Stimulated activated CD4-positive, alpha-beta T cell treated with anti-CD3 and anti-CD28 coated beads, Interleukin-4, amount 100 ng/mL, for 1 hour (primary cell): ENCODE data around the gene OR11H6.
"Not testable (repeated sequence)": the region's sequence is repeated elsewhere in the genome, so short reads cannot be mapped to it uniquely, and the experiment has no call there.

Source experiments
- DNase-seq: peaks from one replicate; pipeline ENCODE4 v3.0.0-alpha.2; 2020

OR11H6 gene, protein sequence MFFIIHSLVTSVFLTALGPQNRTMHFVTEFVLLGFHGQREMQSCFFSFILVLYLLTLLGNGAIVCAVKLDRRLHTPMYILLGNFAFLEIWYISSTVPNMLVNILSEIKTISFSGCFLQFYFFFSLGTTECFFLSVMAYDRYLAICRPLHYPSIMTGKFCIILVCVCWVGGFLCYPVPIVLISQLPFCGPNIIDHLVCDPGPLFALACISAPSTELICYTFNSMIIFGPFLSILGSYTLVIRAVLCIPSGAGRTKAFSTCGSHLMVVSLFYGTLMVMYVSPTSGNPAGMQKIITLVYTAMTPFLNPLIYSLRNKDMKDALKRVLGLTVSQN

DNA sequence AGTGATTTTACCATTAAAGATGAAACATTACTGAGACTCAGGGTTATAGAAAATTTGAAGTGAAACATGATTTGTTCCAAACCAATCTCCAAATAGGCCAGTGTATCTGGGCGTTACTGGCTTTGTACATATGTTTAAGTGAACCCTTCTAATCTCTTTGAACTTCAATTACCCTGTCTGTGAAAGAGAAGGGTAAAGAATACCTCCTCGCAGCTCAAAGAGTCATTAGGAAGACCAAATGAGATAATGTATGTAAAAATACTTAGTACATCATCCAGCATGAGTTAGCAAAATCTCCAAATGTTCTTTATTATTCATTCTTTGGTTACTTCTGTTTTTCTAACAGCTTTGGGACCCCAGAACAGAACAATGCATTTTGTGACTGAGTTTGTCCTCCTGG is at the start of gene OR11H6:
Gene OR11H6, plus strand, starts transcription at position 301 of the 400 bp plus-strand sequence. Its CDS starts 0 bp downstream, at position 301.
- DNase-seq: no peak

GRCh38 chr14:20174205-20174604 is 49.3 kb upstream of the OR11H6 start:
- DNase-seq: not testable (repeated sequence)

DNA sequence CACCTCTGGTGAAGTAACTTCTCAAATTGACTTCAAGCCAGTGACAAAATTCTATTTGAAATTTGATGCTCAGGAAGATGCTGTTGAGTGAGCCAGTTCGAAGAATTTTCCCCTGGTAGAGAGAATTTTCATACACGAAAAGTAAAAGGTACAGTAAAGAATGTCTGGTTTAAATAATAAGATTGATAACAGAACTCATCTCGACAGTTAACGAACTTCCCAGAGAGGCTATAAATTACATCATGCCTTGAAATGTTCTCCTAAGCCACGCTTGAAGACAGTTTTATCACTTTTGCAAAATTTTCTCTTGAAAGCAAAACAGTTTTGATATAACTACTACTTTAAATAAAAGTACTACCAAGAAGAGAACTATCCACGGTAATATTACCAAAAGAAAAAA is 47.2 kb upstream of the OR11H6 start:
- no peak for DNase-seq

DNA sequence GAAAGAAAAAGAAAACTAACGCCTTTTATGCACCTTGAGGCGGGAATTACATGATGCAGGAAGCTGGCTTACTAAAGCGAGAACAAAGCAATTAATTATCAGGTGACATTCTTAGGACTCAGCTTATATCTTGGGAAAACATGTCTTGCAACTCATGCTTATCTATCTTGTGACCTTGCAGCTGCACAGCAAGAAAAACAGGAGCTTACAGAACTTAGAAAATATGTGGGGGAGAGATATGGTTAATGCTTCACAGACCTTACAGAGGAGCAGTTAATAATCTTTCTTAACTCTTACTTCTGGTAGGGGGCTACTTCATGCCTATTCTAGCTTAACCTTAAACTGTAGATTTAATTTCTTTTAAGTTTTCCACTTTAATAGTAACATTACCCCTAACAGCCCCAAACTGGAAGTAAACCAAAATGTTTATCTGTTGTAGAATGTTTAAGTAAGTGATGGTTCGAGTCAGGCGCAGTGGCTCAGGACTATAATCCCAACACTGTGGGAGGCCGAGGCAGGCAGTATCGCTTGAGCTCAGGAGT is 46.0 kb upstream of the OR11H6 start:
- no peak for DNase-seq

GRCh38 chr14:20179218-20179617 is 44.3 kb upstream of the OR11H6 start:
- no peak for DNase-seq

DNA sequence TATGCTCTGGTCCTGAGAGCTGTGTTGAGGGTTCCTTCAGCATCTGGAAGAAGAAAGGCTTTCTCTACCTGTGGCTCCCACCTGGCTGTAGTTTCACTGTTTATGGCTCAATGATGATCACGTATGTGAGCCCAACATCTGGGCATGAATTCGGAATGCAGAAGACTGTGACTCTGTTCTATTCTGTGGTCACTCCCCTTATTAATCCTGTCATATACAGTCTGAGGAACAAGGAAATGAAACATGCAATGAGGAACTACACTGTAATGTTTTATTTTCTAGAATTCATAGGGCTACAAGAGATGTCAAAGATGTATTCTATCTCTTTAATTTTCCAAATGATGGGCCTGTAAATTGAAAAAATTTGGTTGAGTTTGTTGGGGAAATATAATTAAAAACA is 43.6 kb upstream of the OR11H6 start:
- no peak for DNase-seq

DNA sequence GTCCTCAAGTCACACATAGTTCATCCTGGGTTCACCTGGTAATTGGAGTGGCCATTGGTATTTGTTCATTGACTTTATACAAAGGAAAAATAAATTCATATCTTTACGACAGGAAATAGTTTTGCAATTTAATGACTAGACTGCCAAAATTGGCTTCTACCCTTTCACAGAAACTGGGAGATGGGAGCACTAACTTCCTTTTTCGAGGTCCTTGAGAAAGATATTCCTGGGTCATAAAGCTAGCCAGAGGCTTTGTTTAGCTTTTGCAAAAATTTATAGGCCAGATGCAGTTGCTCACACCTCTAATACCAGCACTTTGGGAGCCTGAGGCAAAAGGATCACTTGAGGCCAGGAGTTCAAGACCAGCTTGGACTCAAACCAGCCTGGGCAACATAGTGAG is 43.0 kb upstream of the OR11H6 start:
- DNase-seq: no peak

DNA sequence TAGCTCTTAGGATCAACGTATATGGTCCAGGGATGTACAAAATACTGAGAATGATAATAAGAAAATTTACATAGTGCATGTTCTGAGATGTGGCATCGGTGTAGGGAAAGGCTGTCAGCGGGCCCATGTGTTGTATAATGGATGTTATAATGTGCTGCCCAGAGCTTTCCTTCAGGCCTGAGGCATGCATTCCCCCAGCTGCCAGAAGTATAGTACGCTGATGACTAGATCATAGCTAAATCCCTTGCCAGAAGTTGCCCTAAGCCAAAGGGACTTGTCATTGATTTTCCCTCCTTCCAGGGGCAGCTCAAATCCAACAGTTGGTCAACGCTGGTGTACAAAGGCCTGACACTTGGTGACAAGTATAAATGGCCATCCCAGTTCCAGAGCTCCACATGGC is 39.3 kb upstream of the OR11H6 start:
- DNase-seq: no peak

GRCh38 chr14:20190596-20190995 is 32.9 kb upstream of the OR11H6 start, which contains the start of gene OR11G2:
Gene OR11G2 (plus strand): TSS chr14:20190896. CDS start chr14:20197438, 6,542 bp downstream.
- DNase-seq: no peak

DNA sequence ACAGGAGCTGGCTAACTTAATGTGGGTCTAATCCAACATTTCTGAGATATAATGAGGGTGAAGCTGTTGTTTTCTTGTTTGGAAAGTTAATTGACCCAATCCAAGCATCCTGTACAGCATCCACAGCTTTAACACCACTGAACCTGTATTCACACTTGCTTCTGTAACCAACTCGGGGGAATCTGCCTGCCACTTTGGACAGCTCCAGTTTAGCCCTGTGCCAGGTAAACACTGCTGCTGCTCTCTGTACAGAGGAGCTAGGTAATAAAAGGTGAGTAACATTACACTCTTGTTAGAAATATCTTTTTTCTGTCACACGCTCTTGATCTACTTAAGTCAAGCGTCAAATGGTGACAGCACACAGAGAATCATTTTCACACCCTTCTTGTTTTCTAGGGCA is 32.1 kb upstream of the OR11H6 start:
- no peak for DNase-seq

DNA sequence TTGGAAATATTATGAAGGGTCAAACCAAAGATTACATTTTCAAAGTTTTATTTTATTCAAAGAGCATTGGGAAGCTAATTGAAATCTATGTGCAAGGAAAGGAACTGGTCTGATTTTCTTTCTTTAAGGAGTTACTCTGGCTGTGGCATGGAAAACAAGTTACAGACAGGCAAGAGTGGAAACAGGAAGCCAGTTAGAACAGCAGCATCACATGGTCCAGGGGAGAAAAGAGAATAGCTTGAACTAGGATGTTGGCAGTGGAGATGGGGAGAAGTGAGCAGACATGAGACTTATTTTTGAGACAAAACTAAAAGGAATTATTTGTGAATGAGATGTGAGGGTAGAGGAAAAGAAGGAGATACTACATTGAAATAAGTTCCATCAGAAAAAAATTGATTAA is 29.4 kb upstream of the OR11H6 start:
- no peak for DNase-seq

GRCh38 chr14:20195170-20195569 is 28.3 kb upstream of the OR11H6 start:
- DNase-seq: not testable (repeated sequence)

DNA sequence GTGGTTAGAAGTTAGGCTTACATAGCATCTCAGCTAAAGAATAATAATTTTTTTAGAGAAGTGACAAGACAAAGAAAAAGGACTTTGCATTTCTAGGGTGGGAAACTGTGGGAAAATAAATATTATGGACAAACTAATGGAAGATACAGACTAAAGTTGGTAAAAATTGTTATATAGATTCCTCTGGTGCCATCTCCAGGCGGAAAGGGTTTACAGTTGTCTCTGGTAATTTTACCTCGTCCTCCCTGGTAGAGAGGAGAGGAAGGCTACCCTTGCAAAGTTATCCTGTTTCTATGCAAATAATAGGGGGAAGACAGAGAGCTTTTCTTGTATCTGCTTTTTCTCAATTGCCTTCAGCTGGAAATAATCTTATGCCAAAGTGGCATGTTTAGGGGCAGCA is 27.6 kb upstream of the OR11H6 start:
- no peak for DNase-seq

DNA sequence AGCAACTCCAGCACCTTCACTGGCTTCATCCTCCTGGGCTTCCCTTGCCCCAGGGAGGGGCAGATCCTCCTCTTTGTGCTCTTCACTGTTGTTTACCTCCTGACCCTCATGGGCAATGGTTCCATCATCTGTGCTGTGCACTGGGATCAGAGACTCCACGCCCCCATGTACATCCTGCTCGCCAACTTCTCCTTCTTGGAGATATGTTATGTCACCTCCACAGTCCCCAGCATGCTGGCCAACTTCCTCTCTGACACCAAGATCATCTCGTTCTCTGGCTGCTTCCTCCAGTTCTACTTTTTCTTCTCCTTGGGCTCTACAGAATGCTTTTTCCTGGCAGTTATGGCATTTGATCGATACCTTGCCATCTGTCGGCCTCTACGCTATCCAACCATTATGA is 26.1 kb upstream of the OR11H6 start:
- DNase-seq: no peak

GRCh38 chr14:20198991-20199390 is 24.5 kb upstream of the OR11H6 start:
- no peak for DNase-seq

DNA sequence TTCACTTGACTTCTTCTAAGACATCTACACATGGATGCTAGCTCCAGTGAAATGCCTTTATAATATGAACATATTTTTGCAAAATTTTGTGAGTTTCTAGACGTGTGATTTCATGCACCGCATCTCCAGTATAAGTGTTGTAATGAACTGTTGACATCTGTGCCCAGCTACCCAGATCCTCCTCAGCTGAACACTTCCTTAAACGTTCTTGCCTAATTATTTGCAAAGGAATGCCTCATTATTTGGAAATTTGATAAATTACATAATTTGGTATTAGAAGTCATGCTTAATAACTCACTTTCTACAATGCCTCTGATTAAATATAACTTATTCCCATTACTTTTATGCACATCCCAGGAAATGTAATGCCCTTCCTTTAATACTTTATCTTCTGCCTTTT is 18.8 kb upstream of the OR11H6 start:
- DNase-seq: no peak

- DNase-seq: no peak
Observed at GRCh38 chr14:20209595-20209994, 13.9 kb upstream of the OR11H6 start.

- DNase-seq: not testable (repeated sequence)
Observed at GRCh38 chr14:20212406-20212805, 11.1 kb upstream of the OR11H6 start.

DNA sequence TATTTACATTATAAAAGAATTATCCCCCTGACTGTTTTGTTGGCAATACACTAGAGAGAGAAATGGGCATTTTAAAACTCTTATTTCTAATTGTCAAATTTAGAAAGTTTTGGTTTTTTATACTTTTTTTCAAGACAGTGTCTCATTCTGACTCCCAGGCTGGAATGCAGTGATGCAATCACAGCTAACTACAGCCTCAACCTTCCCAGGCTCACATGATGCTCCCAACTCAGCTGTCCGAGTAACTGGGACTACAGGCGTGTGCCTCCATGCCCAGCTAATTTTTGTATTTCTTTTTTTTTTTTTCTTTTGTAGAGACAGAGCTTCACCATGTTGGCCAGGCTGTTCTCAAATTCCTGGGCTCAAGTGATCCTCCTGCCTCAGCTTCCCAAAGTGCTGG is 8.3 kb upstream of the OR11H6 start:
- DNase-seq: no peak

DNA sequence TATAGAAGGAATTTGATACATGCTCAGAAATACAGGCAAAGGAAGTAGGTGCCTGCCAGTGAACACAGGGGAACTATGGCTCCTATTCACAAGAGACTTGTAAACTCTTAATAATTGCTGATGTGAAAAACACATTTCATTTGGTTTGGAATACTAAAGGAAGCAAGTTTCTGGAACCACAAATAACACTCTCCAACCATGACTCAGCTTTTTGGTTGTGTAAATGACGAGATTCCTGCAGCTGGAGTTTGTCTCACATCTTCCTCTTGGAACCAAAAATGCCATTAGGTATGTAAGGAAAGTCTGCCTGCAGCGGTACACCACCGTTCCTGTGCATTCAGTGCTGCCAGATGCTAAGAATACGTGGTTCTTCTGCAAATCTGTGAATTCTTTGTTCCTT is 4.5 kb upstream of the OR11H6 start:
- DNase-seq: no peak

DNA sequence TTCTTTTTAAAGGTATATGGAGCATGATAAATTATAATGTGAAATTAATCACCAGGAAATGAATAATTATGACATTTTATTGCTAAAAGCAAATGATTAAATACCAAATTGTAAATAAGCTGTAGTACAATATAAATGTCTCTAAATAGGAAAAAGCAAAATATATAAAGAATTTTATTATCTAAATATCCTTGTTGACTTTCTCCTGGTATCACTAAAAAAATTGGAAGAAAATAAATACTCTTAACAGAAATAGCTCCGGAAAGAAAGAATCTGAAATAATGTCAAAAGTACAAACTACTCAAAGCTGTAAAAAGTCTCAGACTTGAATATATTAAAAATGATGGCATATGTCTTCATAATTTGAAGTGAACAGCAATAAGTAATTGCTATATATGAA is 5.2 kb downstream of the OR11H6 start, which contains the start of gene OR11H7:
Gene OR11H7, plus strand, starts transcription at position 301 of the 400 bp plus-strand sequence.
- DNase-seq: no peak

DNA sequence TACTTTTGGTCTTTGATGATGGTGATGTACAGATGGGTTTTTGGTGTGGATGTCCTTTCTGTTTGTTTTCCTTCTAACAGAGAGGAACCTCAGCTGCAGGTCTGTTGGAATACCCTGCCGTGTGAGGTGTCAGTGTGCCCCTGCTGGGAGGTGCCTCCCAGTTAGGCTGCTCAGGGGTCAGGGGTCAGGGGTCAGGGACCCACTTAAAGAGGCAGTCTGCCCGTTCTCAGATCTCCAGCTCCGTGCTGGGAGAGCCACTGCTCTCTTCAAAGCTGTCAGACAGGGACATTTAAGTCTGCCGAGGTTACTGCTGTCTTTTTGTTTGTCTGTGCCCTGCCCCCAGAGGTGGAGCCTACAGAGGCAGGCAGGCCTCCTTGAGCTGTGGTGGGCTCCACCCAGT is 11.9 kb downstream of the OR11H6 start:
- not testable (repeated sequence) for DNase-seq

DNA sequence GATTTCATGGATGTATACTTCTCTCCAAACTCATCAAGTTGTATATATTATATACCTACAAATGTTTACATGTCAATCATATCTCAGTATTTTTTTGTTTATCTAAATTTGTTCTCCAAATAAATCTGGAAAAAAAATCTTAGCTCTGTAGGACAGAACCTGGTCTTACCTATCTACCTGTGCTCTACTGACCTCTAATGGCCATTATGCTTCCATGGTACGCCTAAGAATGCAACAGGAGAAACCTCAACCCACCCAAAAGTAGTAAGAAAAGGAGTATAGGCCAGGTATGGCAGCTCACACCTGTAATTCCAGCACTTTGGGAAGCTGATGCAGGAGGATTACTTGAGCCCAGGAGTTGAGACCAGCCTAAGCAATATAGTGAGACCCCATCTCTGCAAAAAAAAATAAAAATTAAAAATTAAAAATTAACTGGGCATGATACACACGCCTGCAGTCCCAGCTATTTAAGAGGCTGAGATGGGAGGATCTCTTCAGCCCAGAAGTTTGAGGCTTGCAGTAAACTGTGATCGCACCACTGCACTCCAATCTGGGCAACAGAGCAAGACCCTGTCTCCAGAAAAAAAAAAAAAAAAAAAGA is 24.2 kb downstream of the OR11H6 start:
- no peak for DNase-seq

DNA sequence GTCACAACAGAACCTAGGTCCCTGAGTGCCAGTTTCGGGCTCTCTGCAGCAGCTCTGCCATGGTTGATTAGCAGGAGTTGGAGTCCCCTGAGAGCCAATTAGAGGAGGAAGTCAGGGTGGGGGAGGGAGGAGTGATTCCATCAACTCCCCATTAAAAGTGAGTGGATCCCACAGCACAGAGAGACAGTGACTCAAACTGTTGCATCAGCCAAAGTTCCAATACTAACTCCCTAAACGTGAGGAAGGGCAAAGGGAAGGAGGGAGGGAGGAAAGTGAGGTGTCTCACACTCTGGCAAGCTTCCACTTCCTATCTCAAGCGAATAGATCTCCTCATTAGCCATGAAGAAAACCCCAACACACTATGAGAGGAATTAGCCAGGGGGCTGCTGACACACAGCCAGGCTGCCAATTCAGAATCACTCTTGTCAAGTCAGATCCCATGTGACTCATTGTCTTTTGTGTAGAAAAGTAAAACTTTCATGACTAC is 39.2 kb downstream of the OR11H6 start:
- DNase-seq: no peak
